ENCODE data around the gene NXPH1.
A peak's percentile ranks its signal among the peaks of the same experiment; 100 is the strongest.

NXPH1 gene

DNA sequence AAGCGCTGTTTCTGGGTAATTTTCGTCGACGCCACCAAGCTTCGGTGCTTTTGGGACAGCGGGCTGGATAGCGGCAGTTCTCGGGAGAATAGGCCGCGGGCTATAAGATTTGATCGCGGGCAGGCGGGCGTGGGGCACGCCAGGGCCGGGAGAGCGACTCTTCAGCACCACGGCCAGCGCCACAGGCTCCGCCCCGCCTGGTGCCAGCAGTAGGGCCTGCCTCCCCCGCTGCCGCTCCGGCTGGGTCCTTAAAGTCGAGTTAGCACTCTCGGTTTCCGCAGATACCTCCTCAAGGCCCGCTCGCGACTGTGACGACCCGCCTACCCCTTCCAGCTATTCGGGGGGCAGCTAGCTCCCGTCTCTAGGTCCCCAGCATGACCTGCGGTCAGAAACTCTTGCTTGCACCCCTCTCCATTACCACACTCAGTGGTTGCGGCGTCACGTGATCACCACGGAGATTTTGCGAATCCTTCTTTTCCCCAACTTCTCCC is 9.4 kb downstream of the NXPH1 start:
- H3K27ac ChIP-seq, result no peak overlapping the region
- H3K4me3 ChIP-seq, result peak overlapping the region; percentile 3
- DNase-seq (ENCODE audit: low spot score), result no peak
- TF ChIP-seq, protein P1, sequence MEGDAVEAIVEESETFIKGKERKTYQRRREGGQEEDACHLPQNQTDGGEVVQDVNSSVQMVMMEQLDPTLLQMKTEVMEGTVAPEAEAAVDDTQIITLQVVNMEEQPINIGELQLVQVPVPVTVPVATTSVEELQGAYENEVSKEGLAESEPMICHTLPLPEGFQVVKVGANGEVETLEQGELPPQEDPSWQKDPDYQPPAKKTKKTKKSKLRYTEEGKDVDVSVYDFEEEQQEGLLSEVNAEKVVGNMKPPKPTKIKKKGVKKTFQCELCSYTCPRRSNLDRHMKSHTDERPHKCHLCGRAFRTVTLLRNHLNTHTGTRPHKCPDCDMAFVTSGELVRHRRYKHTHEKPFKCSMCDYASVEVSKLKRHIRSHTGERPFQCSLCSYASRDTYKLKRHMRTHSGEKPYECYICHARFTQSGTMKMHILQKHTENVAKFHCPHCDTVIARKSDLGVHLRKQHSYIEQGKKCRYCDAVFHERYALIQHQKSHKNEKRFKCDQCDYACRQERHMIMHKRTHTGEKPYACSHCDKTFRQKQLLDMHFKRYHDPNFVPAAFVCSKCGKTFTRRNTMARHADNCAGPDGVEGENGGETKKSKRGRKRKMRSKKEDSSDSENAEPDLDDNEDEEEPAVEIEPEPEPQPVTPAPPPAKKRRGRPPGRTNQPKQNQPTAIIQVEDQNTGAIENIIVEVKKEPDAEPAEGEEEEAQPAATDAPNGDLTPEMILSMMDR (IDR thresholded peaks at IDR 0.05), result no peak

DNA sequence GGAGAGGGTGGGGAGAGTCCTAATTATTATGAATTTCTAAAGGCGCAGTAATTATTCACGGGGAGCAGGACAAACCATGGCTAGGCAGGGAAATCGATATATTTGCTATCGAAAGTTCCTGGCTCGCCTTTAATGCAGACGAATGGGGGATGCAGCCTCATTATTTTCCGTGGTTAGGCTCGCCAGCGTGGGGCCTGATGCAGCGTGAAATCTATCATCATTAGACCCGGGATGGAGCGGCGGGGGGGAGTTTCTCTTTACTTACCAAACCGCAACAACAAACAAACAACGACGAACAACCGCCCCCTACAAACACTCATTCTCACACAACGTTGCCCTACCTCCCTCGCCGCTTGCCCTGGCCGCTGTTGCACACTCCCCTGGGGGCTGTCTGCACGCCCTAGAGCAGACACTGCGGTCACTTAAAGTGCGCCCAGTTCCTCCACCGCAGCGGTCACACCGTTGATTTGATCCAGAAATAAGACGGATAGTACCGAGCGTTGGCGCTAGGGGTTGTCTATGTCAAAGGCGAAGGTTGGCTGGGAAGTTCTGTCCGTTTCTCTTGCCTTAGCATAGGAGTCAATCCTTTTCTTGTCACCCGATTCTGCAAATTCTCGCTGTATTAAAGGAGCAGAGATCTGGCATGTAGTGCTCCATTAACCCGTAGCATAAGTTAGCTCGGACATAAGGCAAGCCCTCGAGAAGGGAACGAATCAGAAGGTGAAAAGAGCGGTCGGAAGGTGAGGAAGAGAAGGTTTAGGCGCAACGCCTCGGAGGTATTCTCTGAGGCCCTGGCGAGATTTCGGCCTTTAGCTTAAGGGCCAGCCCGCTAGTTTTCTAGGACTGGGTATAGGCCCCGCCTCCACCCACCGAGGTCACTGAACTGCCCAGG is 10.4 kb downstream of the NXPH1 start:
- TF ChIP-seq, protein P1 (IDR thresholded peaks at IDR 0.05), result no peak
- DNase-seq (ENCODE audit: low spot score), result no peak
- no peak overlapping the region for H3K4me3 ChIP-seq

DNA sequence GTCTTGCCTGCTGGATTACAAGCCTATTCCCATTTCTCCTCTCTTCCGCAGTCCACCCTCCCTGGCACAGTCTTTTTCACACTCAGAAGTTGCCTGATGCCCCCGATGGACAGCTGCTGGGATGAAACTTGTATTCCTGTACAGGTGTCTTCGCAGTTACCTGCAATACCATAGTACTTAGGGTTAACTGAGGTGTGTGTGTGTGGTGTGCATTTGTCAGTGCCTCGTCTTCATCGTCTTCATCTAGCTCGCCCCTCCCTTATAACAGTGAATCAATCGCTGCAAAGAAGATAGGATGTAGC is 11.0 kb downstream of the NXPH1 start:
- no peak overlapping the region for H3K4me3 ChIP-seq
- no peak overlapping the region for H3K27ac ChIP-seq
- TF ChIP-seq, protein P1 (IDR thresholded peaks at IDR 0.05), result no peak
- DNase-seq (ENCODE audit: low spot score), result no peak

More for the DNA sequence above, 10.4 kb downstream of the NXPH1 start:
- no peak overlapping the region for H3K27ac ChIP-seq

- TF ChIP-seq, protein P1 (IDR thresholded peaks at IDR 0.05), result no peak
- H3K4me3 ChIP-seq, result no peak overlapping the region
- no peak overlapping the region for H3K27ac ChIP-seq
- no peak for DNase-seq (ENCODE audit: low spot score)
Measured at GRCh38 chr7:8453535-8453934, 20.1 kb downstream of the NXPH1 start.

DNA sequence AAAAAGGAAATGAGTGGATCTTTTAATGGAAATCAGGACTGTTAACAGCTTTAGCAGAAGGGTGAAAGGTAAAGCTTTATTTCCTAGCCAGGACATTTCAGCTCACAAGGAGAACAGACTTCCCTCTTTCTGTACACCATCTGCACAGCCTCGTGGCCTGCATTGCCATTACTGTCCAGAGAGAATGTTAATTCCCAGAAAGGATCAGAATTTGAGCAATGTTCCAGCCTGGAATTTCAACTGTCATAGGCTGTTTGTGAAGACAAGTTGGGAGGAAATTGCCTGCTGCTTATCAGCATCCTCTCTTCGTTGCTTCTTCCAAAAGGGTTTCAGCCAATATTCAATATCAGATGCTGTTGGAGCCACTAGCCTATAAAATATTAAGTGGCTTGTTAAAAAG is 22.0 kb downstream of the NXPH1 start:
- DNase-seq (ENCODE audit: low spot score), result no peak
- TF ChIP-seq, protein P1 (IDR thresholded peaks at IDR 0.05), result no peak
- no peak overlapping the region for H3K4me3 ChIP-seq
- H3K27ac ChIP-seq, result no peak overlapping the region

DNA sequence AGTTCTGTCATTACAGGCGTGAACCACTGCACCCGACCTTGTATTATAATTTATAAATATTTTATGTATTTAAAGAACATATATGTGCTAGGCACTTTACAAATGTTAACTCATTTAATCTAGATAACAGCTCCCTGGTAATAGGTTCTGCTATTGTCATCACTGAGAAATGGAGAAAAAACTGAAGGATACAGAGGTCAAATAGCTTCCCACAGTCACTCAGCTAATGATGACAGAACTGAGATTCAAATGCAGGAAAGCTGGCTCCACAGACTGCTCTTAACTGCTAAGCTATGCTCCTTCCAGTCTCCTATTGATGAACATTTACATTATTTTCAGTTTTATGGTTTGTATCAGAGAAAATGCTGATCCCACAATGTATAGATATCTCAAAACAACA is 28.9 kb downstream of the NXPH1 start:
- Histone ChIP-seq H3K27ac (no peak overlapping the region), H3K4me3 (no peak overlapping the region)
- DNase-seq (ENCODE audit: low spot score), result no peak
- TF ChIP-seq, protein P1 (IDR thresholded peaks at IDR 0.05), result no peak

- H3K27ac ChIP-seq, result no peak overlapping the region
- TF ChIP-seq, protein P1 (IDR thresholded peaks at IDR 0.05), result no peak
- DNase-seq (ENCODE audit: low spot score), result no peak
- H3K4me3 ChIP-seq, result no peak overlapping the region
Measured at GRCh38 chr7:8465338-8465737, 31.9 kb downstream of the NXPH1 start.
